Pancreas (tissue), 10 donors: ENCODE data around the gene CFDP1. TPM values are rescaled to one million over a fixed set of nuclear protein-coding genes. Genes with fewer than 3 reads are reported as not detected.

Source experiments
- ATAC-seq, 4 donors: fragments of 200-7000 bp; cut with Tn5 transposase; one replicate each; pipeline versions ENCODE4 v1.8.0 to v1.9.1; 2020; ENCODE audit warnings: mild to moderate bottlenecking in 4 of 4, moderate library complexity in 4 of 4
- DNase-seq, 6 donors: peaks; one replicate each; pipeline ENCODE4 v3.0.0-alpha.2; 2020
- FAIRE-seq: peaks from 2 replicates; lab custom pipeline; 2012; peaks lifted over from hg19 to GRCh38; lab: Jason Lieb, UNC
- H3K27ac ChIP-seq, 4 donors: fragments of 200-600 bp; sonication (generic); 1 replicate in 3 of 4; 2 replicates in 1 of 4; pipeline versions ENCODE4 v1.5.0 to v1.8.0; 2020
- H3K27me3 ChIP-seq, 4 donors: fragments of 200-600 bp; one replicate each; pipeline ENCODE4 v1.8.0; 2021
- H3K36me3 ChIP-seq, 3 donors: fragments of 200-600 bp; sonication (generic) in 1 of 3; one replicate each; pipeline versions ENCODE4 v1.5.0 to v1.8.0; 2020 to 2021
- H3K4me1 ChIP-seq, 3 donors: fragments of 200-600 bp; one replicate each; pipeline ENCODE4 v1.8.0; 2021
- H3K4me3 ChIP-seq, 4 donors: fragments of 200-600 bp; sonication (generic) in 2 of 4; one replicate each; pipeline versions ENCODE4 v1.5.0 to v1.8.0; 2020 to 2021
- H3K9me3 ChIP-seq, 4 donors: fragments of 200-600 bp; one replicate each; pipeline ENCODE4 v1.8.0; 2021
- WGBS, 2 donors: extraction: QIAGEN DNeasy Blood & Tissue Kit; methylation state at CpG; one replicate each; pipeline ENCODE4 v1.1.7; 2013; 5-methylcytosine and 5-hydroxymethylcytosine counted together
- intact Hi-C, 3 donors: fragments of 100-400 bp; cut with DNase I; formaldehyde crosslinking; loops; one replicate each; pipeline versions ENCODE4 v1.11.1 to v1.14.2; 2022
- polyA plus RNA-seq, 2 donors: library from polyadenylated mRNA; stranded (reverse); fragments of 200-250 nt; gene quantifications; one replicate each; pipeline ENCODE4 v1.2.3, GENCODE V29; 2013
- total RNA-seq, 6 donors: library from RNA; stranded (reverse); fragmentation: NEBNext Ultra II Directional in 4 of 6; extraction: Animal tissue kit (Norgen Biotek cat#: 25700) in 4 of 6; gene quantifications; one replicate each; pipeline versions ENCODE4 v1.2.1 to v1.2.4, GENCODE V29; 2021 to 2023
- TF ChIP-seq, protein P1 (sequence below), 4 donors: fragments of 200-600 bp; sonication (generic) in 3 of 4; IDR thresholded peaks; one replicate each; pipeline versions ENCODE4 v1.5.0 to v1.8.0; 2021; ENCODE audit warnings: antibody characterized with exemption in 4 of 4
- donor health status: healthy with polysubstance abuse.
- donor health status: DM: no; HTN: no; CAD: no; lungs with moderate emphysema.
- donor health status: DM: no; HTN: no; CAD: no.
- donor health status: control.
- donor health status: control.
- donor health status: Bipolar disorder and iron deficiency.
- donor health status: DM: yes; HTN: yes; CAD: no.
- donor health status: DM: no; HTN: no; CAD: no.
- donor health status: DM: no; HTN: no; CAD: no.
- donor health status: DM: yes; HTN: yes; CAD: no.

The CFDP1 gene
- total and polyA plus RNA-seq, 8 donors = 19.3 to 57.5 (median 25.6) TPM

DNA sequence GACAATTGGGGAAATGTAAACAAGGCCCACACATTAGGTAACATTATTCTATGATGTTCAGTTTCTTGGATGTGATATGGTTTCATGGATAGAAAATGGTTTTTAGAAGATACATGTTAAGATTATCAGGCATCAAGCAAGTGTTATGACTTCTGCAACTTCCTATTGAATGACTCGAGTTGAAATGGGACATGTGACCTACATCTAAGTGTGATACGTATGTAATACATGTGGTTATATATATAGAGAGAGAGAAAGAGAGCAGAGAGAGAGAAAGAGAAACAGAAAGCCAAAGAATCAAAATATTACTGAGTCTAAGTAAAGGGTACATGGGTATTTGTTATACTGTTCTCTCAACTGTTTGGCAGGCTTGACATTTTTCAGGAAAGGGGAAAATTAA lies 29.5 kb upstream of the CFDP1 start:
- no peaks in the 10 kb centered on the region for H3K36me3 ChIP-seq
- 12 to 15% methylated on average over 2 of the region's 2 CpGs for WGBS, 2 donors
- H3K9me3 ChIP-seq = no peaks in the 10 kb centered on the region
- H3K27ac ChIP-seq = peak overlapping the region in 1 of 4 donors; percentile 96
- peaks cover 9 to 26% (median 13%) of the 10 kb centered on the region in 3 donors for H3K4me1 ChIP-seq
- ATAC-seq (no peak), DNase-seq (no peak), FAIRE-seq (no peak)
- intact Hi-C loops = no loop called here
- peak overlapping the region in 2 of 4 donors; percentile 80 to 94 for H3K4me3 ChIP-seq
- no peaks in the 10 kb centered on the region for H3K27me3 ChIP-seq
- TF ChIP-seq, protein P1, sequence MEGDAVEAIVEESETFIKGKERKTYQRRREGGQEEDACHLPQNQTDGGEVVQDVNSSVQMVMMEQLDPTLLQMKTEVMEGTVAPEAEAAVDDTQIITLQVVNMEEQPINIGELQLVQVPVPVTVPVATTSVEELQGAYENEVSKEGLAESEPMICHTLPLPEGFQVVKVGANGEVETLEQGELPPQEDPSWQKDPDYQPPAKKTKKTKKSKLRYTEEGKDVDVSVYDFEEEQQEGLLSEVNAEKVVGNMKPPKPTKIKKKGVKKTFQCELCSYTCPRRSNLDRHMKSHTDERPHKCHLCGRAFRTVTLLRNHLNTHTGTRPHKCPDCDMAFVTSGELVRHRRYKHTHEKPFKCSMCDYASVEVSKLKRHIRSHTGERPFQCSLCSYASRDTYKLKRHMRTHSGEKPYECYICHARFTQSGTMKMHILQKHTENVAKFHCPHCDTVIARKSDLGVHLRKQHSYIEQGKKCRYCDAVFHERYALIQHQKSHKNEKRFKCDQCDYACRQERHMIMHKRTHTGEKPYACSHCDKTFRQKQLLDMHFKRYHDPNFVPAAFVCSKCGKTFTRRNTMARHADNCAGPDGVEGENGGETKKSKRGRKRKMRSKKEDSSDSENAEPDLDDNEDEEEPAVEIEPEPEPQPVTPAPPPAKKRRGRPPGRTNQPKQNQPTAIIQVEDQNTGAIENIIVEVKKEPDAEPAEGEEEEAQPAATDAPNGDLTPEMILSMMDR (IDR thresholded peaks at IDR 0.05) = no peak

DNA sequence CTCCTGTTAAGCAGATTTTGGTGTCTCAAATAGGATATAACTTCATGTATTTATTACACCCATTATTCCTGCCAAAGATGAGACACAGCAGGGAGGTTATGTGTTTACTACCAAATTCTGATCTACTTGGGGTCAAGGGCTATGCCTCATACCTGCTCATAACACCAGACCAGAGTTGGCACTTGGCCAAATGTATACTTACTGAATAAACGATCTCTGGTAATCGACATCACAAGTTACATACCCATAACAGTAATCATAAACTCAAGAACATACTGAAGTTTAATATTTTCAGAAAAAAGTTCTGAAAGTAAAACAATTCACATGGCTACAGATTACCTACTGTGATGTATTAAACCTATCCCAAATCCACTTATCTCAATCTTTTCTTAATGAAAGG lies 28.3 kb upstream of the CFDP1 start:
- no peak for DNase-seq
- Histone ChIP-seq H3K27me3 (no peaks in the 10 kb centered on the region), H3K36me3 (no peaks in the 10 kb centered on the region), H3K4me1 (peaks cover 9 to 34% (median 16%) of the 10 kb centered on the region in 3 donors), H3K27ac (peak overlapping the region in 1 of 4 donors; percentile 20), H3K4me3 (no peak overlapping the region), H3K9me3 (no peaks in the 10 kb centered on the region)
- no peak for ATAC-seq
- FAIRE-seq = no peak
- TF ChIP-seq, protein P1 (IDR thresholded peaks at IDR 0.05) = no peak
- 22 to 36% methylated on average over 2 of the region's 2 CpGs for WGBS, 2 donors
- intact Hi-C loops = no loop called here

DNA sequence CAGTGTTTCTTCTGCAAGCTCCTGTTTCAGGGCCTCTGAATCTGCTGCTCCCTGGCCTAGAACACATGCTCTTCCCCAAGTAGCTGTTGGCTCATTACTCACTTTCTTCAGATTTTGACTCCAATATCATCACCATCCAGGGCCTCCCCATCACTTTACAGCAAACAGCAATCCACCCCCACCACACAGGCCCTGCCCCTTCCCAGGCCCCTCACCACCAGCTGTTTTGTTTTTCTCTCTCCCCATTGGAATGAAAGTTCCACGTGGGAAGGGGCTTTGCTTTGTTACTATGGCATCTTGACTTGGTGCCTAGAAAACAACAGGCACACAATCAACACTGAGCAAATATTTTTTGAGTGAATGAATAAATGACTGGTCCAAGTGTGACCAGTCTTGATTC lies 27.1 kb upstream of the CFDP1 start:
- ATAC-seq (no peak), FAIRE-seq (no peak), DNase-seq (no peak)
- no peaks in the 10 kb centered on the region for H3K9me3 ChIP-seq
- H3K27me3 ChIP-seq = no peaks in the 10 kb centered on the region
- TF ChIP-seq, protein P1 (IDR thresholded peaks at IDR 0.05) = no peak
- no peak overlapping the region for H3K4me3 ChIP-seq
- no peak overlapping the region for H3K27ac ChIP-seq
- intact Hi-C loops = no loop called here
- H3K36me3 ChIP-seq = no peaks in the 10 kb centered on the region
- 9 to 10% methylated on average over 1 of the region's 1 CpG for WGBS, 2 donors
- peaks cover 9 to 34% (median 16%) of the 10 kb centered on the region in 3 donors for H3K4me1 ChIP-seq

DNA sequence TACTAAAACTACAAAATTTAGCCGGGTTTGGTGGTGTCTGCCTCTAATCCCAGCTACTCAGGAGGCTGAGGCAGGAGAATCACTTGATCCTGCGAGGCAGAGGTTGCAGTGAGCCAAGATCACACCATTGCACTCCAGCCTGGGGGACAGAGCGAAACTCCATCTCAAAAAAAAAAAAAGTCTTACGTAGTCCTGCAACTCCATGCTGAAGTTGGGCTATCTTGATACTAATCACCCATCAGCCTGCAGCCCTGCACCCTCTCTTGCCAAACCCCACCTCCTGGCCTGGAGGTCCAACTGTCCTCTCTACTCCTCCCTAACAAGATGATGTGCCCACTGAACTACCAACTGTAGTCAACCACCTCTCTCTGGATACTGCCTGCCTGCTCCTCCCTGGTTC lies 26.4 kb upstream of the CFDP1 start:
- H3K36me3 ChIP-seq = no peaks in the 10 kb centered on the region
- no peak overlapping the region for H3K4me3 ChIP-seq
- FAIRE-seq (no peak), DNase-seq (no peak), ATAC-seq (no peak)
- no peaks in the 10 kb centered on the region for H3K9me3 ChIP-seq
- no peak overlapping the region for H3K27ac ChIP-seq
- intact Hi-C loops = no loop called here
- WGBS, 2 donors = 94 to 99% methylated on average over 4 of the region's 4 CpGs
- no peaks in the 10 kb centered on the region for H3K27me3 ChIP-seq
- TF ChIP-seq, protein P1 (IDR thresholded peaks at IDR 0.05) = no peak
- peaks cover 9 to 34% (median 16%) of the 10 kb centered on the region in 3 donors for H3K4me1 ChIP-seq

DNA sequence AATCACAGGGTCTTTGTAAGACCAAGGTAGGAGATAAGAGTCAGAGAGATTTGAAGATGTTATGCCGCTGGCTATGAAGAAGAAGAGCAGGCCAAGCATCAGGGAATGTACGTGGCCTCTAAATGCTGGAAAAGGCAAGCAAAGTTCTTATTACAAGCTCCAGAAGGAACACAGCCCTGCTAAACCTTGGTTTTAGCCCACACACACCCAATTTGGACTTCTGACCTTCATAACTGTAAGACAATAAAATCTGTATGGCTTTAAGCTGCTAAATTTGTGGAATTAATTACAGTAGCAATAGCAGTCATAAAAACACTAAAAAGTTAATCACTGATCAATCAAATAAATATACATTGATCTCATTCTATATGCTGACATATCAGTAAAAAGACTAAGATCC lies 25.1 kb upstream of the CFDP1 start:
- TF ChIP-seq, protein P1 (IDR thresholded peaks at IDR 0.05) = no peak
- FAIRE-seq = no peak
- ATAC-seq = no peak
- Histone ChIP-seq H3K27ac (no peak overlapping the region), H3K4me3 (no peak overlapping the region), H3K4me1 (peaks cover 10 to 34% (median 16%) of the 10 kb centered on the region in 3 donors), H3K36me3 (no peaks in the 10 kb centered on the region), H3K27me3 (no peaks in the 10 kb centered on the region), H3K9me3 (no peaks in the 10 kb centered on the region)
- intact Hi-C loops = no loop called here
- DNase-seq = no peak
- 92 to 93% methylated on average over 2 of the region's 2 CpGs for WGBS, 2 donors
